Measurements from ENCODE around the gene HJURP.

DNA sequence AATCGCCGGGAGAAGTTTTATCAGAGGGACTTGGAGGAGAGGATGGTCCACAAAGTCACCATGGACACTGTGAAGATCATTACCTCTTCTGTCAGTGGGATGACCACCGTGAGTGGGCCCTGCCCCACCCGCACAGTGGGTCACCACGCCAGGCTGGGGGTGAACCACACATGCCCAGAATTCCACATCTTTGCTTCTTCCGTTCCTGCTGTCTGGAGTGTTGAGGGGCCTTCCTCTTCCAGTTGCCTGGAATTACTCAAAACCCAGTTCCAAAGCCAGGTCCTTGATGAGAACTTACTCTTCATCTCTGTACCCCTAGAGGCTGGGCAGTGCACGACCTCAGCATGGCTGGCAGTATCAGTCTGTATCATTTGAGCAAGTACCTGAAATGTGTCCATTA lies 54.1 kb downstream of the HJURP start:
- no peak for TF ChIP-seq CTCF (IDR thresholded peaks at IDR 0.05)
- TF ChIP-seq POLR2A (IDR thresholded peaks at IDR 0.05): no peak
- no peak for TF ChIP-seq POLR2AphosphoS5 (IDR thresholded peaks at IDR 0.05)
- no peak for TF ChIP-seq EP300 (IDR thresholded peaks at IDR 0.05)

All from sigmoid colon (tissue), 4 donors.